Left forelimb (tissue), 1 donor: ENCODE results near the gene NAA80.
A peak's percentile ranks its signal among the peaks of the same experiment; 100 is the strongest.
"Not testable (repeated sequence)": the region's sequence is repeated elsewhere in the genome, so short reads cannot be mapped to it uniquely, and the experiment has no call there.

ENCODE experiments used
- DNase-seq: peaks from one replicate; pipeline ENCODE4 v3.0.0-alpha.2; 2018; ENCODE audit warnings: low spot score

Gene NAA80

DNA sequence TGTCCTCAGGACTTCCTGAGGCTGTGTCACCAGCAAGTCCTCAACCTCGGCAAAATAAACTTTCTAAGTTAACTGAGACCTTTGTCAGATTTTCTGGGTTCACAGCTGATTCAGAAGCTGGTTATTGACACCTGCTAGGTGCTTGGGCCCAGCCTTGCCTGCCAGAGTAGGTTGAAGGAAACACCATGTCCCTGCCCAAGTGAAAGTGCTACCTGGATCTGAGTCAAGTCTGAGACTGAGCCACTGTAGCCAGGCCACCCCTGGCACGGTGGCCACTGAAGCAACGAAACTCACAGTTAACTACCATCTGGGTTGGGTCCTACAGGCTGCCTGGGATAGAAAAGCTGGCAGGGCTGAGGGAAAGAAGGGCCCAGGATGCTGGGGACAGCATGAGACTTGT is 15.1 kb upstream of the NAA80 start:
- no peak for DNase-seq

- DNase-seq = not testable (repeated sequence)
Measured at GRCh38 chr3:50312041-50312440, 12.8 kb upstream of the NAA80 start.

DNA sequence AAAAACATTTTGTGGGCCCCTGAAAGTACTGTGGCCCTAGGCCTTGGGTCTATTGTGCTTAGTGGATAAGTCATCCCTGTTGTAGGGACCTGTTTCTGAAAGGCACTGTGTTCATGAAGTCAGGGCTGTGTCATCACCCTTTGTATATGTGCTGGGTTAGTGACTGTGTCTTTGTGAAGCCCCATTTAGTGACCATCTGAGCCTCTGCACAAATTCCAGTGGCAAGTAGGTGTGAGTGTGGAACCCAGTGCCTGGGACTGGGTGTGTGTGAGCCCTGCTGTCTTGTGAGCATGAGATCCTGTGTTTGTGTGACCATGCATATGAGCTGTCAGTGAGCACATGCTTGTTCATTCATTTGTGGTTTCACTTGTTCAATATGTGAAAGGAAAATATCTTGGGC is 5.4 kb upstream of the NAA80 start:
- DNase-seq = no peak

DNA sequence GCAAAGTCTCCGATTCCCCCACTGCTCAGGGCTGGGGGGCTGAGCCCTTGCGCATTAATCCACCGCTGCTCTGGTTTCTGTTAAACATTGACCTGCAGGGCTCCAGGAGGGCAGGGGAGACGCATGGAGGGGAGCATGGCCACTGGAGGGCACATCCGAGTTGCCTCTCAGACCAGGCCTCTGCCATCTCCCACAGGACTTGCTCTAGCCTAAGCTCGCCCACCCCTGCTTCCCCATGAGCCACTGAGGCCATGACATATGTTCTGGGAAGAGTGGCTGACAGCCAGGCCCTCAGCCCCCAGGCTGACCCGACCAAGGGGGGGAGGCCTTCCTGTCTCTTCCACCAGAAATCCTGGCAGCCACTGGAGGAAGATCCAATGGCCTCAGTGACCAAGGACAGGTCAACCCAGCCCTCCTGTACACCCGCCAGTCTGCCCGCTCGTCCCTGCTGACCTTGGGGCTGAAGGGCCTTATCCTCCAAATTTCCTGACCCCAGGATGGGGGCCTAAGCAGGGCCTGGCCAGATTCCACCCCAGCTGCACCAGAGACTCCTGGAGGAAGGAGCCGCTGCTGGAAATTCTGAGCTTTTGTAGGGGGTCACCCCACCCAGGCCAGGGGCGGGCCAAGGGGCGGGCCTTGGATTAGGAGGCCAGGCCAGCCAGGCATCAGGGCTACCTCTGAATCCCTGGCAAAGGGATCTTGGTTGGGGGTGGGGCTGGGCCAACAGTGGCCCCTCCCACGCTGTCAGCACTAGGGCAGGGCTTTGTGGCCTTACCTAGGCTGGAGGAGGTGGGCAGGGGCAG is 4.0 kb upstream of the NAA80 start, which contains the start of gene HYAL1:
HYAL1 (minus strand) TSS at position 562 of the 803 bp plus-strand sequence. CDS start 618 bp downstream, outside the sequence.
- DNase-seq = peak; percentile 64

- no peak for DNase-seq
Measured at GRCh38 chr3:50302095-50303012, 3.1 kb upstream of the NAA80 start.

GRCh38 chr3:50300681-50301254 is 1.6 kb upstream of the NAA80 start:
- no peak for DNase-seq

GRCh38 chr3:50299929-50300680 is 900 bp upstream of the NAA80 start:
- DNase-seq = peak; percentile 61

GRCh38 chr3:50299638-50299928 is 378 bp upstream of the NAA80 start:
- no peak for DNase-seq

DNA sequence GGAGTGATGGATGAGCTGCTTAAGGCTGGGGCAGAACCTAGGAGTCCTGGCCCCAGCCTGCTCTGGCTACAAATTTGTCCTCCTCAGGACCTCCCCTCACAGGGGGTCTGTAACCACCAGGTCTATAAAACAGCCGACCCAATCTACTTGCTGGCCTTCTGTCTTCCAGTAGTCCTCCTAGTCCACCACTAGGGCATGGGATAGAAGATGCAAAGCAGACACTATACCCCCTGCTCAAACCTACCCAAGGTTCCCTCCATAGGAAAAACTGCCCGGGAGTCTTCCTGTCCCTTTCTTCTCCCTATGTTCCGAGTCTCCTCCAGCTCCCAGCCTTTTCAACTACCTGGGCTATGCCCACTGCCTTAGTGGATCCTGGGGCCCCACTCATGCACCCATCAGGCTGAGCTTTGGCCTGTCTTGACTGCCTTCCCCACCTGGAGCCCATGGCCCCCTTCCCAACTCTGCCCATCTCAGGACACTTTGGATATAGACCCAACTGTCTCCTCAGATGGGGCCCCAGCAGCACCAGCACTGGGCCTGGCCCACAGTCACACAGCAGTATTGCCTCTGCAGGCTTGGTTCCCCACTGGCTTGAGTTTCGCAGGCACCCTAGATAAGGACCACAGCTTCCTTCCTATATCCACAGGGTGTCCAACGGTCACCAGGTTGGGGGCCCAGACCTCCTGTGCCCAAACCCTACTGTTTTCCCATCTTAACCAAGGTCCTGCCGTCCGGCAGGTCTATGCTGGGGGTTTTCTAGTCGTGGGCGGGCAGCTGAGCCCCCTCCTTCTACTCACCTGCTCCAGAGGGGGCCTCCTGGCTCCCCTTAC is 1.1 kb downstream of the NAA80 start:
- DNase-seq = peak; percentile 70

DNA sequence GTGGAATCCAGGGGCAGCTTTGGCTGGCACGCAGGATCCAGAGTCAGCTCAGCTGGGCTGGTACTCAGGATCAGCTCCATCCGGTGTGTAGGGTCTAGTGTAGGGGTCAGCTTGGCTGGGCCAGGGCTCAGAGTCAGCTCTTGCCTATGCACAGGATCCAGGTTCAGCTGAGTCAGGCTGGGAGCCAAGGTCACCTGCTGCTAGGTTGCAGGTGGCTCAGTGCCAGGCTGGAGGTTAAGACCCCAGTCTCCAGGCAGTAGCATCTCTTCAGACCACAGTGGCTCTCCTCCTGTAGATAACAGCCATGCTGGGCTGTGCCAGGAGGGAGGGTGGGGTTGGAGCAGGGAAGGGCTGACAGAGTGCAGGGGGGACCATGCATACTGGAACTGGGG is 1.8 kb downstream of the NAA80 start:
- DNase-seq = no peak

- peak; percentile 64 for DNase-seq
Measured at GRCh38 chr3:50296721-50297383, 2.4 kb downstream of the NAA80 start.

DNA sequence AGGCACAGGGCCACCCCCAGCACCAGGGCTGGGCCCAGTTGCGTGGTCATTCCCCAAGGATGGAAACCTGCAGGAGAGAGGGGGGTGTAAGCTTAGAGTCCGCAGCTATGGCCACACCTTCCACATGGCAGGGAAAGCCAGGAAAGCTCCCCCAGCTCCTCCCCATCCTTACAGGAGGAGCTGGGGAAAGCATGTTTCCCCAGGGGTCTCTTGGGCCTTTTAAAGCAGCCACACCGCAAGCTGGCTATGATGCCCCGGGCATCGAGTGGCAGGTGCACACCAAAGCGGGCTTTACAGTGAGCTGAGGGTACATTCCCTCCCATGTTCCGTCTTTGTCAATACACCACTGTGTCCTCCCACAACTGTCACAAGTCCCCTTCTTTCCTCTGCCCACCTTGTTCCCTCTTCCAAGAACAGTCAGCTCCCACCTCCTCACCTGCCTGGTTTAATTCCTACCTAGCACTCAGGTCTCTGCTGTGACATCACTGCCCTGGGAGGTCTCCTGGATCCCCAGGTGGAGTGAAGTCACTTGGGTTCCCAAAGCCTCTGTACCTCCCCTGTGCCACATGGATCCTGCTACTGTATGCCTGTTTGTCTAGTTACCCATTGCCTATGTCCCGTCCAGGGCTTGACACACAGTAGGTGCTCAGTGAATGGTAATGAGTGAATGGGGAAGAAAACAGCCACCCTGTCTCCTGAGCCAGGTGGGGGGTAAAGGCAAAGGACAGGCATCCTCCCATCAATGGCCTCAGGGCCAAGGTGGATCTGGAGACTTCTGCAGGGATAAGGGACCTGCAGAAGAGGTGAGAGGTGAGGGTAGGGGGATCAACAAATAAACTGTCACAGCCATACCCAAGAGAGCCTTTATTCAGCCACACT is 3.4 kb downstream of the NAA80 start:
- peak; percentile 61 for DNase-seq

- no peak for DNase-seq
Measured at GRCh38 chr3:50294492-50295403, 4.5 kb downstream of the NAA80 start.

GRCh38 chr3:50294089-50294488 is 5.1 kb downstream of the NAA80 start:
- no peak for DNase-seq

DNA sequence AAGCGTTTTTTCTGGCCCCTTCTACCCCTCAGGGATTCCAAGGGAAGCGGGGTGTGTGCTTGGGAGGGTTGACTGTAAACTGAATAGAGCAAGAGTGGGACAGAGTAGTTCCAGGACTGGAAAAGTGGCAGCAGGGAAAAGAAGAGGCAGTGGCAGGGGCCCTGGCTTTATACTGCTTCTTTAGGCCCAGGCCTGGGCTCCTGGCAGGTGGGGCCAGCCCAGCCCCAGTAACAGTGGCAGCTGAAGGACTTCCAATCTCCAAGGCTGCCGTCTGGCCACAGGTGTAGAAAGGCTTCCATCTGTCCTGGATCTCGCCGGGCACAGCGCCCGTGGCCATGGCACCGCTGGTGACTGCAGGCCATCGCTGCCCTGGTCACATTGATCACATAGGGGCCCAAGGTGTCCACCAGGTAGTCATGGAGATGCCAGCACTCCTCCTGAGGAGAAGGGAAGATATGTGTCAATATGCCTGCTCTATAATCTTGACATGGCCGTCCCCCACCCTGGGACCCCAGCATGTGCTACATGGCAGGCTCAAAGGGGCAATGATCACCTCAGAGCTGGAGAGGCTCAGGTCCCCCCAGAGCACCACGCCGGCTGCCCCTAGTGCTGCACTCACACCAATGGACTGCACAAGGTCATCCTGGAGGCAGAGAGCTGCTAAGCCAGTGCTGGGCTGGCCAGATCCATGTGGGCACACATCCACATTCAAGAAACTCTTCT is 6.0 kb downstream of the NAA80 start:
- DNase-seq = no peak

GRCh38 chr3:50292159-50293078 is 6.8 kb downstream of the NAA80 start, which contains the start of gene IFRD2:
IFRD2 (minus strand) TSS chr3:50292429; CDS start chr3:50292274, 155 bp downstream.
- DNase-seq = peak; percentile 96
